HepG2 (cell line): ENCODE results near the gene STK31. TPM values are rescaled to one million over a fixed set of nuclear protein-coding genes. Genes with fewer than 3 reads are reported as not detected.
A peak's percentile ranks its signal among the peaks of the same experiment; 100 is the strongest.

ENCODE experiments used
- ADNP ChIP-seq: sonication (generic); formaldehyde crosslinking; IDR thresholded peaks from 2 replicates; pipeline ENCODE4 v1.4.0; 2020; ENCODE audit warnings: missing genetic modification reagents
- AFF4 ChIP-seq: sonication (generic); formaldehyde crosslinking; IDR thresholded peaks from 2 replicates; pipeline ENCODE4 v1.4.0; 2020; ENCODE audit warnings: missing genetic modification reagents
- AGO1 ChIP-seq: fragments of 200-400 bp; formaldehyde crosslinking; IDR thresholded peaks from 2 replicates; pipeline ENCODE4 v1.6.1; 2017; ENCODE audit warnings: mild to moderate bottlenecking, low read depth, low read length, moderate library complexity; ENCODE audit not compliant: poor library complexity, severe bottlenecking
- ATAD3A ChIP-seq: sonication (generic); formaldehyde crosslinking; IDR thresholded peaks from 2 replicates; pipeline ENCODE4 v1.4.0; 2020; ENCODE audit warnings: missing genetic modification reagents
- CBX5 ChIP-seq: sonication (generic); formaldehyde crosslinking; IDR thresholded peaks from 2 replicates; pipeline ENCODE4 v1.4.0; 2020; ENCODE audit warnings: missing genetic modification reagents, borderline replicate concordance
- DZIP1 ChIP-seq: sonication (generic); formaldehyde crosslinking; IDR thresholded peaks from 2 replicates; pipeline ENCODE4 v1.5.0; 2020; ENCODE audit warnings: mild to moderate bottlenecking, missing genetic modification reagents
- E2F2 ChIP-seq: sonication (generic); formaldehyde crosslinking; IDR thresholded peaks from 2 replicates; pipeline ENCODE4 v1.4.0; 2020; ENCODE audit warnings: missing genetic modification reagents, borderline replicate concordance
- ELF3 ChIP-seq: IDR thresholded peaks from 2 replicates; pipeline ENCODE4 v1.6.1; 2016; ENCODE audit warnings: missing genetic modification reagents, missing compliant biosample characterization
- GMEB2 ChIP-seq: IDR thresholded peaks from 2 replicates; pipeline ENCODE4 v1.6.1; 2016; ENCODE audit warnings: missing biosample characterization, missing genetic modification reagents, low read depth
- NONO ChIP-seq, 2 experiments: fragments of 450-650 bp in 1 of 2; sonication (generic) in 1 of 2; formaldehyde crosslinking in 1 of 2; IDR thresholded peaks in 1 of 2; conservative IDR thresholded peaks in 1 of 2; 2 replicates each; pipeline versions ENCODE4 v1.6.1 to v1.8.0; 2017 to 2022; ENCODE audit warnings: mild to moderate bottlenecking in 1 of 2, missing genetic modification reagents in 1 of 2, moderate library complexity in 1 of 2
- SAP130 ChIP-seq: IDR thresholded peaks from 2 replicates; pipeline ENCODE4 v1.6.1; 2016; ENCODE audit warnings: low read depth
- SMC3 ChIP-seq: IDR thresholded peaks from 2 replicates; pipeline ENCODE4 v1.6.1; 2011; ENCODE audit warnings: low read length, improper control_type of control experiment
- ZNF260 ChIP-seq: sonication (generic); formaldehyde crosslinking; IDR thresholded peaks from 2 replicates; pipeline ENCODE4 v1.4.0; 2020; ENCODE audit warnings: missing genetic modification reagents, low read depth, mild to moderate bottlenecking, borderline replicate concordance
- ZNF547 ChIP-seq: sonication (generic); formaldehyde crosslinking; IDR thresholded peaks from 2 replicates; pipeline ENCODE4 v1.5.1; 2020; ENCODE audit warnings: mild to moderate bottlenecking, missing genetic modification reagents
- ZNF687 ChIP-seq: sonication (generic); formaldehyde crosslinking; IDR thresholded peaks from 2 replicates; pipeline ENCODE4 v1.5.1; 2020; ENCODE audit warnings: mild to moderate bottlenecking, missing genetic modification reagents, moderate library complexity
- ZNF768 ChIP-seq: sonication (generic); formaldehyde crosslinking; IDR thresholded peaks from 2 replicates; pipeline ENCODE4 v1.4.0; 2020; ENCODE audit warnings: missing genetic modification reagents
- polyA plus RNA-seq, 8 experiments: library from polyadenylated mRNA; depleted of rRNA in 3 of 8; stranded (reverse) in 7 of 8; unstranded in 1 of 8; fragments of >200 nt; fragmentation: Illumina TruSeq in 4 of 8; extraction: Trizol in 4 of 8; gene quantifications; 2 replicates each; pipeline versions ENCODE4 v1.2.1 to v1.2.3, GENCODE V29; 2011 to 2016; ENCODE audit warnings: low read depth in 4 of 8, missing spikeins in 1 of 8, mixed read lengths in 1 of 8; ENCODE audit not compliant: insufficient read depth in 1 of 8
- total RNA-seq, 5 experiments: library from RNA; depleted of rRNA; stranded (reverse); fragments of >200 nt; fragmentation: Illumina TruSeq; extraction: Trizol; gene quantifications; 2 replicates each; pipeline ENCODE4 v1.2.3, GENCODE V29; 2016; ENCODE audit warnings: low read depth in 1 of 5

The STK31 gene
- total and polyA plus RNA-seq, 2 of the 13 experiments (the other 11 are each of a cell fraction or from before 2014, with no cell fraction given): not detected

GRCh38 chr7:23696916-23697441 is 13.0 kb upstream of the STK31 start (continued):
- TF ChIP-seq AFF4 (CRISPR knock-in tag) (no peak), ATAD3A (CRISPR knock-in tag) (no peak), SMC3 (peak; percentile 56), ZNF547 (CRISPR knock-in tag) (no peak), DZIP1 (CRISPR knock-in tag) (no peak), GMEB2 (CRISPR knock-in tag) (no peak), CBX5 (CRISPR knock-in tag) (no peak), E2F2 (CRISPR knock-in tag) (no peak), ZNF768 (CRISPR knock-in tag) (no peak), ZNF260 (no peak), ADNP (CRISPR knock-in tag) (no peak), SAP130 (CRISPR knock-in tag) (no peak), ELF3 (CRISPR knock-in tag) (0 out of 2 replicates have a peak, but pooled peaks have one; percentile 10), ZNF687 (CRISPR knock-in tag) (no peak), AGO1 (no peak), NONO (IDR thresholded peaks at IDR 0.05) (no peak), NONO (CRISPR knock-in tag; conservative IDR thresholded peaks at IDR 0.05) (0 out of 2 replicates have a peak, but pooled peaks have one; percentile 37)
